GM12872 (cell line): ENCODE results near the gene CHTF18.

ENCODE experiments used
- CTCF ChIP-seq: IDR thresholded peaks from 3 replicates; pipeline ENCODE4 v1.5.1; 2011; ENCODE audit warnings: low read depth, mild to moderate bottlenecking, low read length, moderate library complexity; ENCODE audit not compliant: insufficient read depth

The CHTF18 gene

GRCh38 chr16:825341-826061 is 37.1 kb downstream of the CHTF18 start:
- TF ChIP-seq CTCF, result no peak

- TF ChIP-seq CTCF, result no peak
These were observed 39.1 kb downstream of the CHTF18 start for GRCh38 chr16:827513-827912.

- TF ChIP-seq CTCF, result no peak
These were observed 40.5 kb downstream of the CHTF18 start for GRCh38 chr16:828891-829290.

GRCh38 chr16:830107-830870 is 41.9 kb downstream of the CHTF18 start:
- TF ChIP-seq CTCF, result no peak

GRCh38 chr16:830871-831570 is 42.6 kb downstream of the CHTF18 start:
- TF ChIP-seq CTCF, result no peak

GRCh38 chr16:831571-832413 is 43.4 kb downstream of the CHTF18 start:
- TF ChIP-seq CTCF, result no peak
